Progenitor cell of endocrine pancreas (in vitro differentiated cells): ENCODE measurements around the gene SDK2. TPM values are rescaled to one million over a fixed set of nuclear protein-coding genes. Genes with fewer than 3 reads are reported as not detected.

Experiments
- DNase-seq: peaks from one replicate; pipeline ENCODE4 v3.0.0; 2021; ENCODE audit warnings: low spot score; ENCODE audit not compliant: unreplicated experiment
- H3K27ac Mint-ChIP-seq: 2 replicates; pipeline ENCODE4 v1.8.0; 2021; ENCODE audit warnings: mild to moderate bottlenecking, moderate library complexity, mixed read lengths
- H3K27me3 Mint-ChIP-seq: 2 replicates; pipeline ENCODE4 v1.8.0; 2021; ENCODE audit warnings: mixed read lengths
- H3K36me3 Mint-ChIP-seq: 2 replicates; pipeline ENCODE4 v1.8.0; 2022; ENCODE audit warnings: mixed read lengths; ENCODE audit not compliant: insufficient read depth
- H3K4me1 Mint-ChIP-seq: 2 replicates; pipeline ENCODE4 v1.8.0; 2021; ENCODE audit warnings: low read depth, mixed read lengths
- H3K4me3 Mint-ChIP-seq: 2 replicates; pipeline ENCODE4 v1.8.0; 2021; ENCODE audit warnings: low read depth, mild to moderate bottlenecking, moderate library complexity, mixed read lengths
- H3K9me3 Mint-ChIP-seq: 2 replicates; pipeline ENCODE4 v1.8.0; 2021; ENCODE audit warnings: low read depth, mixed read lengths
- CTCF ChIP-seq: fragments of 200-600 bp; sonication (generic); IDR thresholded peaks from one replicate; pipeline ENCODE4 v1.5.0; 2021; ENCODE audit warnings: antibody characterized with exemption, mild to moderate bottlenecking; ENCODE audit not compliant: unreplicated experiment
- total RNA-seq: library from RNA; stranded (reverse); gene quantifications from 2 replicates; pipeline ENCODE4 v1.2.1, GENCODE V29; 2021

Gene SDK2
- total RNA-seq, 1 donor from 2014 or later = 6.7 TPM

DNA sequence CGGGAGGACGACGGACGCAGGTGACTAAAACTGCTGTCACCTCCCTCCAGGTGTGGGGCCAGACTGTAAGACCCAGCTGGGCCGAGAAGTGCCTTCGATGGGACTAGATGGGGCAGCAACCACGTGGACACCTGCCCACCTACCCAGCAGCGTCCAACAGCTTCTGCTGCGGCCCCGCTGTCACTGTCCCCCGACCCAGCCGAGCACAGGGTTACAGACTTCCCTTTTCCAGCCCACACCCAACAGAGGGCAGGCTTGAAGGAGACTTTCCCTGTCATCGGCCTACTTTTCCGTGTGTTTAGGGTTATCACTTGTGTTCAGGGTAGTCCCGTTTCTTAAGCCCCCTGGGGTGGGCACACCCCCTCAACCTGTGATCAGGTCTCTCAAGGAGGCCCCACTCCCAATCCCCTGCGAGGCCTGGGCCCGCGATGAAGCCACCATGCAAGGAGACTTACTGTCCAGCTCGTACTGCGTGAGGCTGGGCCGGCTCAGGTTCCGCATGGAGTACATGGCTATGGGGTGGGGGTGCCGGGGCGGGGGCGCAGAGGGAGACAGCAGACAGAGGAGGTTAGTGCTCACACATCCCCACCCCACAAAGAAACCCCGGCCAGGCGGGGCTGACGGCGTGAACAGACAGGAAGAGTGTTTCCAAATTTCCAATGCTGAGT lies 263.7 kb downstream of the SDK2 start:
- no peaks in the 10 kb centered on the region for H3K9me3 Mint-ChIP-seq
- no peaks in the 10 kb centered on the region for H3K4me1 Mint-ChIP-seq
- H3K4me3 Mint-ChIP-seq = no peak overlapping the region
- no peak for TF ChIP-seq CTCF
- H3K36me3 Mint-ChIP-seq = no peaks in the 10 kb centered on the region
- peaks cover 2% of the 10 kb centered on the region for H3K27me3 Mint-ChIP-seq
- no peak for DNase-seq
- no peak overlapping the region for H3K27ac Mint-ChIP-seq

DNA sequence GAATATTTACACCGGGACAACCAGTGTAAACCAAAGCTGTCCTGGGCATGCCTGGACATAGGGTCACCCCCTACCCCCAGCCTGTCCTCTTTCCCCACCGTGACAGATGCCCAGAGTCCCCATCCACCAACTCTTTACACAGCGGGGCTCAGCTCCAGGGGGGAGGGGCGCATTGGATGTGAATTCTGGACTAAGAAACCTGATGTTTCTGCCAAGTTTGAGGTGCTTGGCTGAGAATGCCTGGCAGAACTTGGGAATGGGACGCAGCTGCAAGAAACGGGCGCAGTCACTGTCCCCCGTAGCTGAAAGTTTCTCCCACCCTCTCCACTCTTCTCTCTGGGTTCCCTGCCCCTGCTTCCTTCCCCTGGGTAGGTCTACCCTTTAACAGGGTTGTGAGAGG lies 264.4 kb downstream of the SDK2 start:
- Mint-ChIP-seq H3K27me3 (peaks cover 2% of the 10 kb centered on the region), H3K9me3 (no peaks in the 10 kb centered on the region), H3K4me1 (no peaks in the 10 kb centered on the region), H3K4me3 (no peak overlapping the region), H3K27ac (no peak overlapping the region), H3K36me3 (no peaks in the 10 kb centered on the region)
- TF ChIP-seq CTCF = no peak
- DNase-seq = no peak

DNA sequence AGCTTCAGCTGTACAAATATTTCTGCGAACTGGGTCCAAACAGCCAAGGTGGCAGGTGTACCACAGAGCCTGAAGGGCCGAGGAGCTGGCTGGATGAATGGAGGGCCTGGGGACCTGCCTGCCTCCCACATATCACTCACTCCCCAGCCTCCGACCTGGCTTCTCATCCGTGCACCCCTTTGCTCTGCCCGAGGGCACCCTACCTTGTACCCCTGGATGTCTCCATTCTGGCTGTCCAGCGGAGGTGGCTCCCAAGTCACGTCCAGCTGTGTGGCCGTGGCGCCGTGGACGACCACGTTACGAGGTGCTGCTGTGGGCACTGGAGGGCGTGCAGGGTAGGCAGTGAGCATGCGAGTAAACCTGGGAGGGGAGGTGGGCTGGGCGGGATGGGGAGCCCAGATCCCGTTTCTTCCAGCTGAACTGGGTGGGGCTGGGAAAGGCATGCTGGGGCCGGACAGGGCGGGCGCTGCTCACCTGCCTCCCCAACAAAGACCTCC lies 265.2 kb downstream of the SDK2 start:
- H3K27me3 Mint-ChIP-seq = peaks cover 4% of the 10 kb centered on the region
- no peak overlapping the region for H3K27ac Mint-ChIP-seq
- DNase-seq = no peak
- no peaks in the 10 kb centered on the region for H3K9me3 Mint-ChIP-seq
- TF ChIP-seq CTCF = no peak
- H3K36me3 Mint-ChIP-seq = no peaks in the 10 kb centered on the region
- no peak overlapping the region for H3K4me3 Mint-ChIP-seq
- no peaks in the 10 kb centered on the region for H3K4me1 Mint-ChIP-seq

DNA sequence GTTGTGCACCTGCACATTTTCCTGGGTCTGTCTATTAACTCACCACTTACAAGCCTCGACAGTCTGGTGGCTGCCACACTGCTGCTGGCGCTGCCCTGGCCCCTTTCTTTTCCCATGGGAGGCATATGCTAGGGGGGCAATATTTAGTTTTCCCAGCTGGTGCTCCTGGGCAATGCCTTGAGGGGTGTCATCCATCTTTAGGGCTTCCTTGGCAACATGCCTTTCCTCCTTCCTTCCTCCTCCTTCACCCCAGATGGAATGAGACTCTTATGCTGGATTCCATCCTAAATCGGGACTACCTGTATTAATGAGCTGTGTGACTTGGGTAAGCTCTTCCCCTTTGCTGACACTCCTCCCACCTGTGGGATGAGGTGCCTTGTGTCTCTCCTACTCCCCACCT lies 267.6 kb downstream of the SDK2 start:
- no peak overlapping the region for H3K27ac Mint-ChIP-seq
- no peak for DNase-seq
- H3K9me3 Mint-ChIP-seq = no peaks in the 10 kb centered on the region
- H3K27me3 Mint-ChIP-seq = peaks cover 3% of the 10 kb centered on the region
- TF ChIP-seq CTCF = no peak
- no peaks in the 10 kb centered on the region for H3K4me1 Mint-ChIP-seq
- H3K4me3 Mint-ChIP-seq = no peak overlapping the region
- no peaks in the 10 kb centered on the region for H3K36me3 Mint-ChIP-seq

GRCh38 chr17:73376152-73376551 lies 268.1 kb downstream of the SDK2 start:
- no peaks in the 10 kb centered on the region for H3K36me3 Mint-ChIP-seq
- H3K4me1 Mint-ChIP-seq = no peaks in the 10 kb centered on the region
- H3K27me3 Mint-ChIP-seq = peaks cover 6% of the 10 kb centered on the region
- DNase-seq = no peak
- H3K4me3 Mint-ChIP-seq = no peak overlapping the region
- no peaks in the 10 kb centered on the region for H3K9me3 Mint-ChIP-seq
- H3K27ac Mint-ChIP-seq = no peak overlapping the region
- TF ChIP-seq CTCF = no peak
